ENCODE data around the gene PHF21A. TPM values are rescaled to one million over a fixed set of nuclear protein-coding genes. Genes with fewer than 3 reads are reported as not detected.

Gene PHF21A
- total RNA-seq, 4 donors from 2014 or later, result 16.1 to 73.0 (median 22.1) TPM

GRCh38 chr11:45886816-45887520 is 234.3 kb downstream of the PHF21A start:
- no peak for TF ChIP-seq CTCF (IDR thresholded peaks at IDR 0.05)
- DNase-seq (ENCODE audit: low spot score) (no peak), ATAC-seq (ENCODE audit: low FRiP score) (no peak)

- no peak for ATAC-seq (ENCODE audit: low FRiP score)
- TF ChIP-seq CTCF (IDR thresholded peaks at IDR 0.05), result no peak
- DNase-seq (ENCODE audit: low spot score), result no peak
These were observed 235.1 kb downstream of the PHF21A start for GRCh38 chr11:45885921-45886721.

GRCh38 chr11:45885274-45885920 is 235.9 kb downstream of the PHF21A start, which contains the start of gene MAPK8IP1:
MAPK8IP1 (plus strand) TSS chr11:45885651; CDS start chr11:45885821, 170 bp downstream.
- DNase-seq (ENCODE audit: low spot score), result no peak

GRCh38 chr11:45884596-45885185 is 236.6 kb downstream of the PHF21A start:
- no peak for TF ChIP-seq CTCF (IDR thresholded peaks at IDR 0.05)
- ATAC-seq (ENCODE audit: low FRiP score) (no peak), DNase-seq (ENCODE audit: low spot score) (no peak)

More at GRCh38 chr11:45885274-45885920, 235.9 kb downstream of the PHF21A start, which contains the start of gene MAPK8IP1:
- no peak for TF ChIP-seq CTCF (IDR thresholded peaks at IDR 0.05)
- peak; percentile 73 for ATAC-seq (ENCODE audit: low FRiP score)

Other genes with a start within 250 kb of the PHF21A start
- 1 to 10 TPM; 3.2 to 7.4 (median 4.3) TPM for gene MAPK8IP1, start 235.8 kb downstream of the PHF21A start, total RNA-seq
- 1 to 10 TPM in 1 of 4 donors, not detected in 3; 1.6 TPM for gene FREY1, start 214.2 kb downstream of the PHF21A start, total RNA-seq
- 10 to 100 TPM; 20.1 to 25.0 (median 22.8) TPM for gene PEX16, start 203.6 kb downstream of the PHF21A start, total RNA-seq
- gene LARGE2, start 198.8 kb downstream of the PHF21A start, total RNA-seq, result under 1 TPM in 2 of 4 donors, not detected in 2; 0.24 to 0.37 TPM
- gene CREB3L1, start 156.2 kb upstream of the PHF21A start, total RNA-seq, result 1 to 10 TPM in 3 of 4 donors, under 1 TPM in 1; 0.94 to 8.7 (median 2.8) TPM
- 10 to 100 TPM; 29.2 to 79.4 (median 63.3) TPM for gene DGKZ, start 226.0 kb upstream of the PHF21A start, total RNA-seq